Measurements from ENCODE around the gene SEC22A.

Gene SEC22A

DNA sequence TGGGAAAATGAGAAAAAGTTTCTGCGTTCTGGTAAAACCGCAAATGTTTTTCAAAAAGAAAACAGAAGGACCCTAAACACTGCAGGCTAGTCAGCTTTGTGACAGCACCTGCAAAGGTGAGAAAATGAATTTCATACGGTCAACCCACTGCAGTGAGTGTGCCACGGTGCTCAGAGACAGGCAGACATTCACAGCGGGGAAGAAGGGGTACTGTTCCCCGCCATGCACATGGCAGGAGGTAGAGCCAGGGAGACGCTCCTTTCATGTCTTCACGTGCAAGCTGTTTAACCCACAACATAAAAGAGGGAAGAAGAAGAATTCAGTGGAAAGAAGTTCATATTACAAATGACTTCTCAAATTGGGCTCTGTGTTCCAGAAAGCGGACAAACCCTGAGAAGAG, 109.5 kb downstream of the SEC22A start:
- no peak for DNase-seq

DNA sequence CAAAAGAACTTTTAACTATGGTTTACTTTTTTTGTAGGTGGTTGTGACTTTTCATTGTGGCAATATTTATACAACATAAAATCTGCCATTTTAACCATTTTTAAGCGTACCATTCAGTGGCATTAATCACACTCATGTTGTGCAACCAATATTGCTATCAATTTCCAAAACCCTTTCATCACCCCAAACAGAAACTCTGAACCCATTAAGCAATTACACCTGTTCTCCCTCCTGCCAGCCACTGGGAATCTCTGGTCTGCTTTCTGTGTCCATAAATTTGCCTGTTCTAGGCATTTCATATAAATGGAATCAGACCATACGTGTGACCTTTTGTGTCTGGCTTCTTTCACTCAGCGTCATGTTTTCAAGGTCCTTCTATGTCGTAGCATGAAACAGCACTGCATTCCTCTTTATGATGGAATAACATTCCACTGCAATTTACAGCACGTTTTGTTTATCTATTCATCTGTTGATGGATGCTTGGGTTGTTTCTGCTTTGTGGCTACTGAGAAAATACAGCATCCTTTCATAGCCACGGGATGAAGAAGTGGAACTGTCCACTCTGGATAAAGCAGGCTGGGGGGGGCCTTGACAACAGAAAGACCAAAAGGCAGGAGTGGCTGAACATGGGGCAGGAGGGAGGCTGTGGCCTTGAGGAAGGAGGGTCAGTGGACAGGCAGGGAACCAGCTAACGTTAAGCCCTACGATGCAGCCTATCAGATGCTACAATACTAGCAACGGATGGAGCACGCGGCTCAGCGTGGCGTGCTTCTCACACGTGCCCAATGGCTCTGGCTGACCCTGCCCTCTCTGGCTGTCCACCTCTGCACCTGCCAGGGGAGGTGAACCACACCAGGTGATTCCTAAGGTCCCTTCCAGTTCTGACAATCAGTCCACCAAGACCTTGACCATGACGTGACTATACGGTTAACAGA, 110.9 kb downstream of the SEC22A start:
- DNase-seq: no peak

DNA sequence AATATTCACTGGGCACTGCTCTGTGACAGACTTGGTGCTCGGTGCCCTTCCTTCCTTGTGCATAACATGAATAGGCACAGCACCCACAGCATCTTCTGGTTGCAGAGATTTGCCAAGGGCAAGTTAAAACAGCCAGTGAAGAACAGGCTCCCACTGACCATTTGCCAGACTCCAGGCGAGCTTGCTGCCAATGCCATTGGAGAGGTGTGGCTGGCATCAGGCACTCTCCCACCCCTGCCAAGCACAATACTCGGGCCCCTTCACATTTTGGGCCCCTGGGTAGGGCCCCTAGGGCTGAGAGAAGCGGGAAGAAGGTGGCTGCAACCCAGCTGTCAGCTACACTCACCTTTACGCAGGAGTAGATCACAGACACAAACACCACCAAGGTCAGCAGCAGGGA, 112.1 kb downstream of the SEC22A start:
- DNase-seq: no peak

DNA sequence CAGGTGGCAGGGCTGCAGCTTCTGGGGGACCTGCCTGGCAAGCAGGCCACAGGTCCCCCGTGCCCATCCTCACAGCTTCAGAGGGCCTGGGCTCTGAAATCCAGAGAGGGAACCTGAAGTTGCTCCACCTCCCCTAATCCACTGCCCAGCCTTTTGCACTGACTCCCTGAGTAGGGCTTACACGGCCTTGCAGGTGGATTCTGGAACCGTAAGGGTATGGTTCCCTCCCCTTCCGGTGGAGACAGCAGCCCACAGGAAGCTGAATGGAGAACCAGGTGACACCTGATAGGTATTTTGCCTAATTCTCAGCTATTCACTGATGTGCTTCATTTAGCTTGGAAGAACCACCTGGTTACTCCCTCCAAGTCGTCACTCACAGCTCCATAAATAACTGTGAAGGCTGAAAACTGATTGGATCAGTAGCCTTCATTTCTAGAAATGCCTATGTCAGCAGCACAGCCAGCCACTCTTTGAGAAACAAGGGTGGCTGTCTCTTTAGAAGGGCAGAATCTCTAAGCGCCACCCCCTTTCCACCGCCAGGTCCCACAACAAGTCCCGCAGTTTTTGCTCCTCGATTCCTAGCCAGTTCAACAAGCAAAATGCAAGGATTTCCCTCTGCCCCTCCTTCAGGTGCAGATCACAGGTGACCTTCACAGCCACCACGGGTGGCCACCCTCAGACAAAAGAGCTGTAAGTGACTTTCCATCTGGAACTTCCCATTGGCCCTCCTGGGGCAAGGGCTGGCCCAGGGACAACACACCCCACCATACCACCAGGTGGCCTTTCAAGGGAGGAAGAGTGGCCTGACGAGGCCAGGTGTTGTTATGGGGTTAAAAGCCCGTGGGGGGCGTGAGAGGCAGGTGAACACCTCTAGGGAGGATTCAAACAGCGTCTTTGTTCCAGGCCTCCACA, 112.9 kb downstream of the SEC22A start:
- DNase-seq: no peak

DNA sequence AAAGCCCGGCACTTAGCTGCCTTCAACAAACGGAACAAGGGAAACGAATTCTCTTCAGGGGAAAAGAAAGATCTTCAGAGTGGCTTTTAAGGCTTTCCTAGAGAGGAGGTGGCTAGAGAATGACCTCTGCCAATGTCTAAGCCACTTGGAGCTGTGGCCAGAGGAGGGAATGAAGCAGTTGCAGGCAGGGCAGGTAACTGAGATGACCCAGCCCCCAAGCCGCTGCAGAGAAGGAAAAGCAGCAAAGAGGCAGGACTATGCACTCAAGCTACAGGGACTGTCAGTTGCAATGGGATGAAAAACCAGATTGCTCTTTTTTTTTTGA, 113.5 kb downstream of the SEC22A start:
- DNase-seq: no peak

DNA sequence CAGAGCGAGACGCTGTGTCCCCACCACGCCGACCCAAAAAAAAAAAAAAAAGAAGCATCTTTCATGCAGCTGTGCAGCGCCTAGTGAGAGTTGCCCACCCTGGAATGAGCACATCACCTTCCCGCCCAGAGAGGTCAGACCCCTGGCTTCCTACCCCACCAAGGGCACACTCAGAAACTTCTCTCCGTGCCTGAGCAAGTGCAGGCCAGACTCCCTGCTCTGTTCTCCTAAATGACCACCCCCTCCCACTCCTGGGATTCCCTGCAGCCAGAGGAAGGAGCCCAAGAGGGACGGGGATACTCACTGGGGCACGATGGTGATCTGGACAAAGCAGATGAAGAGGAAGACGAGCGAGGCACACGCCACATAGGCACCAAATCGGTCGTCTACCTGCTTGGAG, 116.0 kb downstream of the SEC22A start:
- DNase-seq: no peak

DNA sequence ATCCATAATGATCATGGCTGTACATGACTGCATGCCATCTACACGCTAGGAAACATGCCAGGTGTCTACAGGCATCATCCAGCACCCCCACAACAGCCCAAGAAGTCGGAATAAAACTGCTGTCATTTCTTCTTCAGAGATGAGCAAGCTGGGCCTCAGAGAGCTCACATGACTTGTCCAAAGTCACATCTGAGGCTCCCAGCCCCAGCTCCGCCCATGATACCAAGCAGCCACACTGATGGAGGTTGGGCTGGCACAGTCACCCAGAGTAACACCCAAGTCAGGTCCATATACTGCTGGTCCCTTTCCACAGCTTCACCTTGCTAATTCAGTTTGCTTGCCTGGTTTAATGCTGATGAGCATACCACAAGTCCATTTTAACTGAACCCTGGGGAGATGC, 116.6 kb downstream of the SEC22A start:
- no peak for DNase-seq

DNA sequence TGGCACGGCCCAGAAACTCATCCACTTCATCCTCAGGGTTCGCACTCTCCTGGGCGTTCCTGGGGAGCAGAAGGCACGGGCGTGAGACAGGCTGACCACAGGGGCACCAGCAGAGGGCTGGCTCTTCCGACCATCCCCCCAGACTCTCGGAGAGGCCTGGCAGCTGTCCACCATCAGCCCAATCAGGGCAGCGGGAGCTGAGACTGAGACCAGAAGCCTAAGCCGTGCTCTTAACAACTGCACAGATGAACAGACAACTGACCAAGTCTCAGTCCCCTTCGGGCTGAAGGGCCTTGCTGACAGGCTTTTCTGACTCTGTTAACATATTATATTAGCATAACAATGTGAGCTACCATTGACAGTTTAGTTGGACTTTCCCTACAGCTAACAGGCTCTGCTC, 118.0 kb downstream of the SEC22A start:
- no peak for DNase-seq

DNA sequence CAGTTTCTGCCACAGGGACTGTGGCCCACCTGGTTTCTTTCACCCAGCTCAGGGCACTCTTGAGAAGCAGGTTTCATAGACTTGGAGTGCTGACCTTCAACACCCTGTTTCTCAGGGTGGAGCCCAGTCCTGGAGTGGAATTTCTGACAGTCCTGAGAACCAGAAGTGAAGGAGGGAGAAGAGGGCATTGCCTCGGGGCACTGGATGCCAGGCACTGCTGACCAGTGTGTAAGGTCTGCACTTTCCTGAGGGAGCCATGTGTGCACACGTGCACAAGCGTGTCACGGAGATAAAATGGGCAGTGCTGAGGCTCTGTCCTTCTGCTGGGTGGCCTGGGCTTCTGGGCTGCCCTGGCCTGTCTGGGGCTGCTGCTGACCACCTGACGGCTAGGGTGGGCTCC, 118.5 kb downstream of the SEC22A start:
- no peak for DNase-seq

DNA sequence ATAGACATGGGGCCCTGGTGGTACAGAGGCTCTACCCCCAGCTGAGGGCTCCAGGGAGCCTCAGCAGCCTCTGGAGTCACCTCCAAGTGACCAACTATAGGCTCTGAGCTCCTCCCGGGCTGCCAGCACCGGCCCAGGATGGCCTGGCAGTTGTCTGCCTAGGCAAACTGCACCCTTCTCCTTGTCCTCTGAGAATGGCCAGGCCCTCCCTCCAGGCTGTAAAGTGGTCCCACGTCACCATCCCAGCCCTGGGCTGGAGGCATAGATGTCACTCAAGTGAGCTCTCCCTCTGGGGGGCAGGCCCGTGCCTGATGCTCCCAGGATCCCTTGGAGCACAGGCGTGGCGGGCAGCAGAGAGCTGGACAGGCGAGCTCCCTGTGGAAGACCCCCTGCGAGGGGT, 120.1 kb downstream of the SEC22A start:
- no peak for DNase-seq

DNA sequence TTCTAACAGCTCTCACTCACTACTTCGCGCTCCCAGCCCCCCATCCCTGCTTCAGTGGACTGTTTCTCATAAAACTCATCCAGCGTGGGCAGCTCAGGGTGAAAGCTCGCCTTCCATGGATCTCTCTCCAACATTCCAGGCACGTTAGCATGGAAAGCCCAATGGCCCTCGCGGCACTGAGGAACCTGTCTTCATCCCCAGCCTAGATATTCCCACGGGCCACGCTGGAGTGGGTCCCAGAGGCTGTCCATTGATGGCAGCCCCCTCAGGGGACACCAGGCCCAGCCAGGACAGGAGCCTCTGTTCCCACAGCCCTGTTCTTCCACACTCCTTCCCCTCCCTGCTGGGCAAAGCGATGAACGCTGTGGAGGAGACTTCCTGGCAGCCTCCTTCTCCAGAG, 121.1 kb downstream of the SEC22A start:
- no peak for DNase-seq

Data from activated CD4-positive, alpha-beta T cell treated with anti-CD3 and anti-CD28 coated beads for 1 hour (primary cell).